Gastroesophageal sphincter (tissue), 3 donors: Measurements from ENCODE around the gene MRPS10.

ENCODE experiments used
- CTCF ChIP-seq, 4 experiments: fragments of 200-600 bp in 2 of 4; fragments of 450-650 bp in 2 of 4; sonication (generic) in 1 of 4; IDR thresholded peaks; one replicate each; pipeline ENCODE4 v1.5.1; 2017 to 2019; ENCODE audit warnings: antibody characterized with exemption in 4 of 4, mild to moderate bottlenecking in 2 of 4, moderate library complexity in 2 of 4
- EP300 ChIP-seq: sonication (generic); formaldehyde crosslinking; IDR thresholded peaks from one replicate; pipeline ENCODE4 v1.6.1; 2017; ENCODE audit warnings: antibody characterized with exemption, mild to moderate bottlenecking
- POLR2A ChIP-seq, 2 donors: fragments of 450-650 bp; IDR thresholded peaks; one replicate each; pipeline ENCODE4 v1.6.1; 2017; ENCODE audit warnings: antibody characterized with exemption in 2 of 2, mild to moderate bottlenecking in 2 of 2, moderate library complexity in 1 of 2
- POLR2AphosphoS5 ChIP-seq: sonication (generic); formaldehyde crosslinking; IDR thresholded peaks from one replicate; pipeline ENCODE4 v1.6.1; 2017; ENCODE audit warnings: antibody characterized with exemption

DNA sequence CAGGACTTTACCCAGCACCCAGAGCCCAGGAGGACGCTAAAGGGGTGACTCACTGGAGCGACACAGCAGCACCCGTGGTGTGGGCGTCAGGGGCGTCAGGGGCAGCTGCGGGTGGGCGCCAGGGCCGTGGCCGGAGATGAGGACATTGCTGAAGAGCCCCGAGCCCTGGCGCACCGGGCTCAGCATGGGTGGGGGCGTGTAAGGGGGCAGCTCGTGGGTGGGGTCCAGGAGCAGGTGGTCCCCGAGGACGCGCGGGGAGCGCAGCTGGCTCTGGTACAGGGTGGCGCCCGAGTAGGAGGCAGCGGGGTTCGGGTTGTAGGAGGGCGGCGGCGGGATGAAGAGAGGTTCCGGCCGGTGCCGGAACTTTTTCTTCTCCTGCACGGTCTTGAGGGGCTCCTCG, 41.6 kb upstream of the MRPS10 start:
- TF ChIP-seq CTCF (IDR thresholded peaks at IDR 0.05) (no peak), EP300 (no peak), POLR2AphosphoS5 (no peak), POLR2A (IDR thresholded peaks at IDR 0.05) (no peak)
